Activated T-cell treated with anti-CD3 and anti-CD28 coated beads, Interleukin-2, amount 50 U/mL, for 1 hour (primary cell): ENCODE results near the gene KHNYN.

Experiments used
- DNase-seq: peaks from one replicate; pipeline ENCODE4 v3.0.0-alpha.2; 2020

Gene KHNYN

DNA sequence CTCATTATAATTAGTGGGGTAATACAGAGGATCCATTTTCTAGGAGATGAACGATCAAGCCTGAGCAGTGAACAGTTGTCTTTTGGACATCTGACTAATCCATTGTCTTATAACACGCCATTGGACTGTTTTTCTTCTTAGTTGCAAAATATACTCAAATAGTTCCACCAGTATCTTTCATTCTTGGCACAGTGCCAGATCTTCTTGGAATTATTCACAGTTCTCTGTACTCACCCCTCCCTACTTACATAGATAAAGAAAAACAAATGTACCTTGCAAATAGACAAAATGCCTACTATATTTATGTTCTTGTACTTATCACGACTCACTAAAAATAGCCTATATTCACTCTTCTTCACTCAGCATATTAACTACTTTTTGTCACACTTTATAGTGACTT, 4.0 kb upstream of the KHNYN start:
- no peak for DNase-seq

DNA sequence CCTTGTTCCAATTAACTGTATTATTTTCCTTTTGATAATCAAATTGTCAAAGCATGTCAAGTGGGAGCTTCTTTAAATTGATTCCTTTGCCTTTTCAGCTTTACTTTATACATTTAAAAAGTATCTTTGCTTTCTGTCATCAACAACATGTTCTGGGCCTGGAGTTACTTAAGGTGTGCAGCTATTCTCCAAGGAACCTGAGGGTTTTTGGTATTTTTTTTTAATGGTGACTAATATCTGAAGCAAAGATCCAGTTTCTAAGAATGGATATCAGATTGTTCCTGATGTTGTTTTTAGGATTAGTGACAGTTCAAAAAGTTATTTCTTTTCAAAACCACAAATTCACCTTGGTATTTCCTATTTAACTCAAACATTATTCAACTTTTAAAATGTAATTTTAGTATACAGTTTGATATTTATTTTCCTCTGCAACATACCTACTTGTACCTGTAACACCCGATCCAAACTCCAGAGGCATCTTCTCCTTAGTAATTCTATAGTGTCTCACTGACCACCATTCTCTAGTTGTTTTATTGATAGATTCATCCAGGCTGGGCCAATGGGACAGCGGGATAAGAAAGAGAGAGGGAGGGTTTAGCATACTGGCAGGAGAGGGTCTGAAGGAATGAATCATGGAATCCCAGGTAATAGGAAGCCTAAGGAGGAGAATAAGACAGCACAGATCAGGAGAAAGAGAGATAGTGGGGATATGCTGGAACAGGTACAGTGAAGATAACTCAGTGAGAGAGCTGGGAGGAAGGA, 3.4 kb upstream of the KHNYN start:
- DNase-seq, result no peak

DNA sequence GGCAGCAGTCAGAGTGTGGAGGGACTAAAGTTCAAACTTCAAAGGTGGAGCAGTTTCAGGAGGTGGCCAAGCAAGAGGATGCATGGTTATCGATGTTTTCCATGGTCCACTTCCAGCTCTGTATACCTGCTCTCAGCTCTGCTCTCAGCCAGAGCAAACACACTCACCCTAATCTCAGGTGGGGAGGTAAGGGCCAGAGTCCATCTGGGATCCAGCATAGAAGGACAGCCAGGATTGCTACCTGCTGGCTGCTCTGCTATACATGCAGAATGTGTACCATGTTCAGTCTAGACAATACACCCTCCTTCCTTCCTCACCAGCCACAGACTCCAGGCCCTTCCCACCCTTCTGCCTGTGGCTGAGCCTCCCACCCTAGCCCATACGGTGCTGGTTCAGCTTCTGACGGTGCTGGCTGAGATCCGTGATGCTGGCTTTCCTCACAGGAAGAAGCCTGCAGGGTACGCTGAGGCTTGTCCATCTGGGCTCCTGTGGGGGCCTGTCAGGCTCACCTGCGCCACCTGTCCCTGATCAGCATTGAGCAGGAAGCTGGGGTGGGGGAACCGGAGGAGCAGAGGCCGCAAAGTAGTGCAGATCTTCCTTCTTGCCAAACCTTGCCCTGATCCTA, 2.7 kb upstream of the KHNYN start:
- DNase-seq, result no peak

DNA sequence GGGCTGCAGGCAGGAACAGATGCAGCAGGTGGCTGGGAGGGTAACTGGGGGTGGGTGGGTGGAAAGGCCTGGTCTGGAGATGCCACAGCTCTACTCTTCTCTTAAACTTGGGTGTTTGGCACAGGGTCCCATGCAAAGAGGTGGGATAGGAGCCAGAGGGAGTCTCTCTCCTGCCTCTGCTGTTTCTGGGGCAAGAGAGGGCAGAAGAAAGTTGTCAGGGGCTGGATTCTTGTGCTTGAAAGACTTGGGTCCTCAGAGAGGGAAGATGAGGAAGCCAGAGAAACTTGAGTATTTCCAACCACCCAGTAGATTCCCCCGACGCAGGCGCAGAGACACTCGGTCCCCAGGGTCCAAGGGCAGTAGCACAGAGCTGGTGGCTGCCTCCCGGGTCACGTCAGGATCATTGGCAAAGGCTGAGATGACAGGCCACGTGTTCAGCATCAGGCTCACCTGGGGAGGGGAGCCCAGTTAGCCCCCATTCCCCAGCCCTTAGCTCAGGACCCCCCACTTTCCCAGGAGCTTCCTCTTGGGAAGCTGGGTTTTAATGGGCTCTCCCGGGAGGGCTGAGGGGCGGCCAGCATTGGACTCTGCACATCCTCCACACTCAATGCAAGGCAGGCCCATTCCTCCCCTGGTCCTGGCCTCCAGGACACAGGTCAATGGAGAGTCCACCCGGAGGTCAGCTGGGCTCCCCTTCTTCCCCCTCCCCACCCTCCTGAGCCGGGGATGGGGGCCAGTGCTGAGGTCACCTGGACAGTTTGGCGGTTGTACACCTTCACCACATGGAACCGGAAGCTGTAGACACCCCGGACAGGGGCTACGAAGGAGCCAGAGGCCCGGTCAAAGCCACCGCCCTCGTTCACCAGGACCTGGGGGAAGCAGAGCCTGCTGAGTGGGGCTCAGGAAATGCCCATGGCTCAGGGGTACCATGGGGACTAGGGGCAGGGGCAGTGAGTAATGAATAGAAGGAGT, 1.9 kb upstream of the KHNYN start:
- DNase-seq, result no peak

DNA sequence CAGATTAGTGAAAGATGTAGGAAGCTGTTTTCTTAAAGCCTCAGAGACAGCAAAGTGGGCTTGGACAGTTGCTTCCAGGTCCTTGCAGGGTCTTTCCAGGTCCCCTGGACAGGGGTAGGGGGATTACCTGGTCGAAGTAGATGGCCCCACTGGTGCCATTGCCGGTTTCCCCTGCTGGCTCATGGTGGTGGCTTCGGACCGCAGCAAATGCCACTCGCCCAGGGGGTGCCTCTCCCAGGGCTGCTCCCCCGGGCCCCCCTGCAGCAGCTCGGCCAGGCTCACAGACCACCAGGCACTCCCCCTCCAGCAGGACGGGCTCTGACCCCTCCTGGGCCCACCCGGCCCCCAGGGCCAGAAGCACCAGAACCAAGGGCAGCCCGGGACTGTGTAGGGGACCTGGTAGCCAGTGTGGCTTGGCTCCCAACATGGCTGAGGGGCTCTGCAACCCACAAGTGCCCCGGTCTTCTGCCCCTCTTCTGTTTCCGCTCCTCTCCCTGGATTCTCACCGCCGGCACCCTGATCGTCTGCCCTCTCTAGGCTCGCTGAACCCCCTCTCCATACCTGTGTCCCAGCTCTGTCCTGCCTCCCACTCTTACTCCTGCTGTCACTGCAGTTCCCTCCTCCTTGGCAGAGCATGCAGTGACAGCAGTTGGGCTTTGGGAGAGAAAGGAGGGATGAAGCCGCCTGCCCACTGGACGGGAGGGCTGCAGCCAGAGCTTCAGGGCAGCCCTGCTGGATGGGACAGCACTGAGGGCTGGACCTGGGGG, 943 bp upstream of the KHNYN start:
- no peak for DNase-seq

DNA sequence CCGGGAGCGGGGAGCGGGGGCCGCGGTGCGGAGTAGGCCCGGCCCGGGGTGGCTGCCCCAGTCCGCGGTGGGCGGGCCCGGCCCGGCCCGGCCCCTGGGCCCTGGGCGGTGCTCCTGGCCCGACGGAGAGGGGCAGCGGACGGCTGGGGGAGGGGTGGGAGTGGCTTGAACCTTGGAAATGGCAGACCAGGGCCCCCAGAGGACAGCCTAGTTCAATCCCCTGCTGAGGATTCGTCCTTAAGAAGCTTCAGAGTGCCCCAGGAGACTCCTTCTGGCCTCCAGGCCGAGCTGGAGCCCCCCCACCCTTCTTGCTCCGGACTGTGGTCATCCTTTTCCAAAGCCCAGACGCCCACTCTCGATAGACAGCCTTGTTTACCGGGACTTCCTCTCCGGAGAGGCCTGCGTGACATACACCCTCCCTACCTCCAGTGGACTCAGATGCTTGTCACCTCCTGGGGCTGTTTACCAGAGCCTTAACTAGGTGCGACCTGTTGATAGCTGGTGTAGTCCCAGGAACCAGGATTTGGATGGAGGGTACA, 458 bp downstream of the KHNYN start:
- no peak for DNase-seq

DNA sequence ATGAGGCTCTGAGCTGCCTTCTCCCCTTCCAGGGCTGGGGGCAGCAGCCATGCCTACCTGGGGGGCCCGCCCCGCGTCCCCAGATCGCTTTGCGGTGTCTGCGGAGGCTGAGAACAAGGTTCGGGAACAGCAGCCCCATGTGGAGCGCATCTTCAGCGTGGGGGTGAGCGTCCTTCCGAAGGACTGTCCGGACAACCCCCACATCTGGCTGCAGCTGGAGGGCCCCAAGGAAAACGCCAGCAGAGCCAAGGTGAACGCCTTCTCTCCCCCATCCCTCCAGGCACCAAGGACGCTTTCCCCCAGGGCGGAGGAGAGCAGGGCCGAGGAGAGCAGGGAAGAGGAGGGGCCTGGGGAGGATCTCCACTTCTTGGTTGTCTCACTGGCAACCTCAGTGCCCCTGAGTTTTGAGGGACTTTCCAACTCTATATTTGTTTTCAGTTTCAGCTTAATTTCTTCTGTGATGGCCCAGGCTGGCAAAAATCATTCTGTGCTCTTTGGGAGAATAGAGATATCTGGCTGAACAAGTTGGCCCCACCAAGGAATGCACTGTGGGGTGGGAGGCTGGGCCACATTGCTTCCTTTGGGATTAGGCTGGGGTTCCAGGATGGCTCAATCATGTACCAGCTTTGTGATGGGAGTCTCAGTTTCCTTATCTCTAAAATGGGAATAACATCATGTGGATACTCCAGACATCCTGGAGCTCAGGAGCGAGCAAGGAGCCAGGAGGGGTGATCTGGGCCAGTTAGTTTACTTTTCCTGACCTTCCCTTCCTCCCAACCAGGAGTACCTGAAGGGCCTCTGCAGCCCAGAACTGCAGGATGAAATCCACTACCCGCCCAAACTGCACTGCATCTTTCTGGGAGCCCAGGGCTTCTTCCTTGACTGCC, 1.2 kb downstream of the KHNYN start:
- peak; percentile 45 for DNase-seq

DNA sequence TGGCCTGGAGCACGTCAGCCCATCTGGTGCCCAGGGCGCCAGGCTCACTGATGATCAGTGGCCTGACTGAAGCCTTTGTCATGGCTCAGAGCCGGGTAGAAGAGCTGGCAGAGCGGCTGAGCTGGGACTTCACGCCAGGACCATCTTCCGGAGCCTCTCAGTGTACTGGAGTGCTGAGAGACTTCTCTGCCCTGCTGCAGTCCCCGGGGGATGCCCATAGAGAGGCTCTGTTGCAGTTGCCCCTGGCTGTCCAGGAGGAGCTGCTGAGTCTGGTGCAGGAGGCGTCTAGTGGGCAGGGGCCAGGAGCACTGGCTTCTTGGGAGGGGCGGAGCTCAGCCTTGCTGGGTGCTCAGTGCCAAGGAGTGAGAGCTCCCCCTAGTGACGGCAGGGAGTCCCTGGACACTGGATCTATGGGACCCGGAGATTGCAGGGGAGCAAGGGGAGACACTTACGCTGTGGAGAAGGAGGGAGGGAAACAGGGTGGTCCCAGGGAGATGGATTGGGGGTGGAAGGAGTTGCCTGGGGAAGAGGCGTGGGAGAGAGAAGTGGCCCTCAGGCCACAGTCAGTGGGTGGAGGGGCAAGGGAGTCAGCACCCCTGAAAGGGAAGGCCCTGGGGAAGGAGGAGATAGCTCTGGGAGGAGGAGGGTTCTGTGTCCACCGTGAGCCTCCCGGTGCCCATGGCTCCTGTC, 2.0 kb downstream of the KHNYN start:
- peak; percentile 85 for DNase-seq

DNA sequence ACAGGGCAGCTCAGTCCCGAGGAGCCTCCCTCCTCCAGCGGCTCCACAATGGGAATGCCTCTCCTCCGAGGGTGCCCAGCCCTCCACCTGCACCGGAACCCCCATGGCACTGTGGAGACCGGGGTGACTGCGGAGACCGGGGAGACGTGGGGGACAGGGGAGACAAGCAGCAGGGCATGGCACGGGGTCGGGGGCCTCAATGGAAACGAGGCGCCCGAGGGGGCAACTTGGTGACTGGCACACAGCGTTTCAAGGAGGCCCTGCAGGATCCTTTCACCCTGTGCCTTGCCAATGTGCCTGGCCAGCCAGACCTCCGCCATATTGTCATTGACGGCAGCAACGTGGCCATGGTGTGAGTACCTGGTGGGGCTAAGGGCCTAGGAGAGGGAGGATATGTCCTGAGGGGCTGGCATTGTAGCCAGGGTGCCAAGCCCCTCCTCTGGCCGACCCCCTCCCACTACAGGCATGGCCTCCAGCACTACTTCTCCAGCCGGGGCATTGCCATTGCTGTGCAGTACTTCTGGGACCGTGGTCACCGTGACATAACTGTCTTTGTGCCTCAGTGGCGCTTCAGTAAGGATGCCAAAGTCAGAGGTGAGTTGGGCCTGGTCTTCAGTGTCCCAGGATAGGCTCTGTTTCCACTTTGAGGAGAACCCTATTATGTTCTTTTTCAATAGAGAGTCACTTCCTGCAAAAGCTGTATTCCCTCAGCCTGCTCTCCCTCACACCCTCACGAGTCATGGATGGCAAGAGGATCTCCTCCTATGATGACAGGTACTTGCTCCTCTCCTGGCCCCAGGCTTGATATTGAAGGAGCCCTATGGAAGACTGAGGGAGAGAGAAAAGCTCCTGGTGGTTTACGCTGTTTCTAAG, 2.7 kb downstream of the KHNYN start:
- DNase-seq, result no peak

DNA sequence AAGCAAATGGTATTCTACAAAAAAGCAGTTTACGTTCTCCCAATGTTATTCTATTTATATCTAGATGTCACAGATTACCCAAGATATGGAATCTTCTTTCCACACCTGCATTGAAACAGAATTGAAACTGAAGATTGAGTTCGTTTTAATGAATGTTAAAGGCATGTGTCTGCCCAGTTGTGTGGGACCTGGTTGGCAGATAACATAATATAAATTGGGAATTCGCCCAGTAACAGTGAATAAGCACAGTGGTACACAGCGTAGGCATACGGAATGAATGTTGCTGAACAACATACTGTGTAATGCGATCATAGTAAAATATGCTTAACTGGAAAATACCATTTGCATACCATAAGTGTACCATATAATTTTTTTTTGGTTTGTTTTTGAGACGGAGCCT, 4.3 kb downstream of the KHNYN start:
- no peak for DNase-seq

DNA sequence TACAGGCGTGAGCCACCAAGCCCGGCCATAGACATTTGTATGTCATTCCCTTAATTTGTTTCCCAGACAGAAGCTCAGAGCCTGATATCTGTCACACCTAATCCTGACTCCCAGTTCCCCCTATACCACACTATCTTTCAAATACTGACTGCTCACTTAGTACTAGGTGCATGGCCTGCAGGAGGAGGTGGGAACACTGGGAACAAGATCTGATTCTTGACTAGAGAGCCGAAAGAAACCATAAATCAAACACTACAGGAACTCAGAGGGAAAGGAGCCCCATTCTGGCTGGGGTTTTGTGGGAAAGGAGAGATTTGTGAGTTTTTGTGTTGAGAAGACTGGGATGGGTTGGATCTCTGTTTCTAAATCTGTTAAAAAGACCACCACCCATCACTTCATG, 4.9 kb downstream of the KHNYN start:
- DNase-seq, result no peak

DNA sequence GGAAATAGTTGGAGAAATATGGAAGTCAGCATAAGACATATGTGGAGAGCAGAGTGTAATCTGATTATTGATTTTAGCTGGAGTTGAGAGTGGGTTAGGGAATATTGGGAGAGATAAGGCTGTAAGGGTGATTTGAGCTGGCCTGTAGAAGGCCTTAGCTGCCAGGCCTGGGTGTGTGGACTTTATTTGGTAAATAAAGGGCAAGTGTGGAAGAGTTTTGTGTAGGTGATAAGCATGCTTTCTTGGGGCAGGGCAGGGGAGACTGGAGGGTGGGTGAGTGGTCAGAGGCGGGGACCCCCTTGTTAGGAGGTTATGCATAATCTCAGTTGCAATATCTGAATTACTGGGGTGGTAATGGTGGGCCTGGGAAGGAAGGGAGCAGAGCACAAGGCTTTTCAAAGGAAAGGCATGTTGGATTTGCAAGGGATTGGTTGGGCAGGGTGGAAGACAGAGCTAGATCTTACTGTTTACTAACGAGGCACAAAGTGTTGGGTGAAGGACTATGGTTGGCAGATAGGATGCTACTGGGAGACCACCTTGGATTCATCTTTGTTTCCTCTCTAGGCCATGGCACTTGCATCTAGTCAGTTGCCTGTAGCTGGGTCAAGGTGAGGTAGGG, 5.5 kb downstream of the KHNYN start:
- DNase-seq, result no peak

DNA sequence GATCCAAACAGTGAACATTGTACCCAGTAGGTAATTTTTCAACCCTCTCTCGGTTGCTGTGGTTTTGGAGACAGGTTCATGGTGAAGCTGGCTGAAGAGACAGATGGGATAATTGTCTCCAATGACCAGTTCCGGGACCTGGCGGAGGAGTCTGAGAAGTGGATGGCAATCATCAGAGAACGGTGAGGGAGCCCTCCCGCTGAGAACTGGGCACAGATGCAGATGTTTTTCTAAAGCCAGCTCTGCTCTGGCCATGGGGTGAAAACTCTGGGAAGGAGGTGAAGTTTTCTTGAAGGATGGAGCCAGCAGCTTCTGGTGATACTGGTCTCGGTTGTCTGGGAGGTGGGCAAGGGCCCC, 6.2 kb downstream of the KHNYN start:
- no peak for DNase-seq

DNA sequence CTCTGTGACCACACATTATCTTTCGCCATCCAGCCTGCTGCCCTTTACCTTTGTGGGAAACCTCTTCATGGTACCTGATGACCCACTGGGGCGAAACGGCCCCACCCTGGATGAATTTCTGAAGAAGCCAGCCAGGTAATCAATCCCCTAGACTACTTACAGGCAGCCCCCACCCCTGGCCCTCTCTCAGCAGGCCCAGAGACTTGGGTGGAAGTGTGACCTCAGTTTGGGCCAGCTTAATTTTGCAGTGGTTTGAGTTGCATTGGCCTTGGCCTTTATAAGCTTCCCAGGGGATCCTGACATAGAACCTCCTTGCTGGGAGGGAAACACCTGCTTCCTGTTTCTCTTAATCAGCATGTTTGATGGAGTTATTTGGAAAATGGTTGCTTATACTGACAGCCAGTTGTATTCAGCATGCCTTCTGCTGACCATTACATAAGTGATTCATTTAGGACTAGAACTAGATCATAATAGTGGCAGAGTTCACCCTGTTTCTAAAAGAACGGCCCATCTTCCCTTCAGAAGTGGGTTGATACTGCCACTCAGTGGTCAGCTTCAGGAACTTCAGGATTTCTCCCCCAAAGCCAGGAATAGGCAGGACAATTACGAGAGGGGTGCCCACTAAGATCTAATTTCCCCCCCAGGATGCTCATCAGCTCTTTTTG, 6.7 kb downstream of the KHNYN start:
- DNase-seq, result no peak

DNA sequence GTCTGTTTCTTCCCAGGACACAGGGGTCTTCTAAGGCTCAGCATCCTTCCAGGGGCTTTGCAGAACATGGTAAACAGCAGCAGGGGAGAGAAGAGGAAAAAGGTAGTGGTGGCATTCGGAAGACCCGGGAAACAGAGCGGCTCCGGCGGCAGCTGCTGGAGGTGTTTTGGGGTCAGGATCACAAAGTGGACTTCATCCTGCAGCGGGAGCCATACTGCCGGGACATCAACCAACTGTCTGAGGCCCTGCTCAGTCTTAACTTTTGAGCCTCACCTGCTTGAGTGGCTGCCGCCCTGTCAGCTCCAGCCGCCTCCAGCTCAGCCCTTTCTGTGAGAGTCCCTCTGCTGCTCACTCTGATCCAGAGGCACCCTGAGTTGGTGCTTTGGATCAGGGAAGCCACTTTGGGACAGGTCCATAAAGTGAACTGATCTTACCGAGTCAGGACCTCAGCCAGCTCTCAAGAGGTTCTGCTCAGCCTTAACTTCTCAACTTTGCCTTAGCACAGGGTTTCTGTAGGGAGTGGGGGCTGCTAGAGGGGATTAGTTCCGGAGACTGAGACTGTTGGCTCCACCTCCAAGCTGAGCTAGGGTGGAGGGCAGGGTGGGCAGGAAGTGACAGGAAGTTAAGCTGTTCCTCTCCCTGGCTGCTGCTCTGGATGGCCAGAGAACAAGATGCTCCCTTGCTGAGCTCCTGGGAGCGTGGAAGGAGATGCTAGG, 7.4 kb downstream of the KHNYN start:
- no peak for DNase-seq

DNA sequence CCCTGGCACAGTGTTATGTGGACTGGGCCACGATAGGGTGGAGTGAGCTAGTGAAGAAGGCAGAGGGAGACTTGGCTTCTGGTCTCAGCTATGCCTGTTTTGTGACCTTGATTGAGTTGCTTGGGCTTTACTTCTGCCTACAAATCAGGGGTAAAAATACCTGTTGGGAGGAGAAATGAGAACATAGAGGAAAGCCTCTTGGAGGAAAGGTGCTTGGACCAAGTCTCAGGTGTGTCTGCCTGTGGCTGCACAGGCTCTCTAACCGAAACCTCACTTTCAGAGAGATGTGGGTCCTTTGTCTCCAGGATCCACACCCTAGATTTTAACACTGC, 7.9 kb downstream of the KHNYN start:
- DNase-seq, result no peak

DNA sequence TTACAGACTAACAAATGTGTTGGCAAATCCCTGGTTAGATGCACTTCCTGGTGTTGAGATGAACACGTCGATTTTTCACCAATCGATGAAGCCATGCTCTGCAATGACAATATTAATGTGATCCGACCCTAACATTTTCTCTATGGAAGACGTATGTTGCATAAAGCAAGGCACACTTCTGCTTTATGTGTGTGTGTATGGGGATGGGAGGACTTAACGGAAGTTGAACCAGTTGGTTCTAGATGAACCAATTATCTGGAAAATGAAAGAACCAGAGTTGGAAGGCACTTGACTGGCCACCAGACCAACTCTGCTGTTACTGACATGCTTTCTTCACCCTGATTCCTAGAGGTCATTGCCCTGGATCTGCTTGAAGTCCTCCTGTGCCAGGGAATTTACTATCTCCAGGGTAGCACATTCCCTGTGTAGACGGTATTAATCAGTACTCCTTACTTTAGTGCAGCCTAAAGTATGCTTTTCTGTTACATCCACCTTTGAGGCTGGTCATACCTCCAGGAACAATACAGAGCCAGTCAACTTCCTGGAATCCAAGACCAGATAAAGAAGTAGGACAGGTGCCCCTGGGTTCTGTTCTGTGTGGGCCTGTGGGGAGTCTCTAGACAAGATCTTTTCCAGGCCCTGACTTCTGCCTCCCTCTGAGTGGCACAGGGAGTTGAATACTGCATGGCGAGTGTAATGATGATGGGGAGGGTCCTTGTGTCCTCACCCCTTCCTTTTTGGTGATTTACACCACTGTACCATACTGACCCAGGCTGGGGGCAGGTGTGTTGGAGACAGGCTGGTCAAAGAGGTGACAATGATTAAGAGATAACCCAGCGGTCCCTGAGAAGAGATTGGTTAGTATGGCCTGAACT, 8.7 kb downstream of the KHNYN start:
- DNase-seq, result no peak
